Measurements from ENCODE around the gene MAB21L3. TPM values are rescaled to one million over a fixed set of nuclear protein-coding genes. Genes with fewer than 3 reads are reported as not detected.

MAB21L3 gene
- total RNA-seq, 2 experiments from 2014 or later: not detected

DNA sequence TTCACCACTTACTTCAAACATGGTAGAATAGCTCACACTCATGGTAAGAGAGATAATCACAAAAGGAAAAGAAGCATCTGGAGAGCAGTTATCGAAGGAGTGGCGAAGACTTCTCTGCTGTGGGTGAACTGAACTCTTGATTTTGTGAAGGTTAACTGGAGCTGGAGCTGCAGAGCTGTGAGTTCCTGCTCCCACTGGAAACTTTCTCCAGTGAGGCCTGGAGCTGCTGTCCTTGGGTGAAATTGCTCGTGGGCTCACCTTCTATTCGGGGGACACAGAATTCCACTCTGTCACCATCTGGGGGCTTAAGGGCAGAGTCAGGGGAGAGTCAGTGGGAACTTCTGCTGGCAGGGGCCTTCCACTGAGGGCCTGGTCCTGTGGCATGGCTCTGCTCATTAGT, 45.9 kb downstream of the MAB21L3 start:
- Mint-ChIP-seq H3K4me1 (ENCODE audit: low read depth) (peaks cover 3% of the 10 kb centered on the region), H3K9me3 (peaks cover 8% of the 10 kb centered on the region), H3K27ac (no peak overlapping the region), H3K36me3 (ENCODE audit: low read depth) (no peaks in the 10 kb centered on the region), H3K27me3 (no peaks in the 10 kb centered on the region), H3K4me3 (no peak overlapping the region)
- ChIA-PET POLR2A (interaction anchor here (0.6 kb wide), 1 partner anchor 310 kb away, joined by 3 read pairs; no protein-coding TSS in a partner anchor), CTCF (interaction anchor here (0.7 to 1.5 kb wide), 4 partner anchors 12 to 328 kb away, joined by 3 to 5 read pairs (median 4); no protein-coding TSS in a partner anchor)
- H3K36me3 ChIP-seq (ENCODE audit: insufficient read depth, low read length): no peaks in the 10 kb centered on the region
- intact Hi-C loops (cut with DNase I, micrococcal nuclease): no loop called here
- H3K9me3 ChIP-seq (ENCODE audit: control insufficient read depth in 1 of 2, insufficient read depth in 1 of 2, low read length in 2 of 2): peaks cover 6 to 10% of the 10 kb centered on the region in 2 experiments
- H3K4me1 ChIP-seq (ENCODE audit: insufficient read depth, low read length): peaks cover 4% of the 10 kb centered on the region
- H3K4me3 ChIP-seq (ENCODE audit: low read length): no peak overlapping the region
- ATAC-seq (ENCODE audit: poor library complexity) (no peak), DNase-seq (no peak)
- no peak overlapping the region for H3K27ac ChIP-seq (ENCODE audit: low read depth in 1 of 2, low read length in 2 of 2)
- TF ChIP-seq, protein P1, sequence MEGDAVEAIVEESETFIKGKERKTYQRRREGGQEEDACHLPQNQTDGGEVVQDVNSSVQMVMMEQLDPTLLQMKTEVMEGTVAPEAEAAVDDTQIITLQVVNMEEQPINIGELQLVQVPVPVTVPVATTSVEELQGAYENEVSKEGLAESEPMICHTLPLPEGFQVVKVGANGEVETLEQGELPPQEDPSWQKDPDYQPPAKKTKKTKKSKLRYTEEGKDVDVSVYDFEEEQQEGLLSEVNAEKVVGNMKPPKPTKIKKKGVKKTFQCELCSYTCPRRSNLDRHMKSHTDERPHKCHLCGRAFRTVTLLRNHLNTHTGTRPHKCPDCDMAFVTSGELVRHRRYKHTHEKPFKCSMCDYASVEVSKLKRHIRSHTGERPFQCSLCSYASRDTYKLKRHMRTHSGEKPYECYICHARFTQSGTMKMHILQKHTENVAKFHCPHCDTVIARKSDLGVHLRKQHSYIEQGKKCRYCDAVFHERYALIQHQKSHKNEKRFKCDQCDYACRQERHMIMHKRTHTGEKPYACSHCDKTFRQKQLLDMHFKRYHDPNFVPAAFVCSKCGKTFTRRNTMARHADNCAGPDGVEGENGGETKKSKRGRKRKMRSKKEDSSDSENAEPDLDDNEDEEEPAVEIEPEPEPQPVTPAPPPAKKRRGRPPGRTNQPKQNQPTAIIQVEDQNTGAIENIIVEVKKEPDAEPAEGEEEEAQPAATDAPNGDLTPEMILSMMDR (IDR thresholded peaks at IDR 0.05): no peak
- H3K27me3 ChIP-seq (ENCODE audit: control insufficient read depth in 1 of 2, insufficient read depth in 2 of 2, low read length in 2 of 2): no peaks in the 10 kb centered on the region

DNA sequence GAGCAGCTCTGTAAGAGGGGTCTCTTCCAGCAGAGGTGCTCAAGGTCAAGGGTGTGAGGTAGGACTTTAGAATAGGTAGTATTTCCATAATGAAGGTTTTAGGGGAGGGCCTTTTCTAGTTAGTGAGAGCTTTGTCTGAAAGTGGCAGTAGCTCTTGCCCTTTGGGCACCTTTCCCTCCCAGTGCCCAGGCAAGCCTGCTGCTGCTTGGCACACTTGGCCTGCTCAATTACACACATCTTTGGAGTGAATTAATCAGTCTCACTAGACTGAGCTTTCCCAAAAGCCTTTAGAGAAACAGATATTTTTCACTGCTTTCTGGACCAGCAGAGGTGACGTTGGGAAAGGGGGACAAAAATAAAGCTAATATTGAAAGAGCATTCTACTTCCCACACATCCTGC, 48.0 kb downstream of the MAB21L3 start:
- Mint-ChIP-seq H3K4me3 (no peak overlapping the region), H3K36me3 (ENCODE audit: low read depth) (no peaks in the 10 kb centered on the region), H3K9me3 (peaks cover 8% of the 10 kb centered on the region), H3K27me3 (no peaks in the 10 kb centered on the region), H3K4me1 (ENCODE audit: low read depth) (no peaks in the 10 kb centered on the region), H3K27ac (no peak overlapping the region)
- intact Hi-C loops (cut with DNase I, micrococcal nuclease): no loop called here
- H3K4me3 ChIP-seq (ENCODE audit: low read length): no peak overlapping the region
- no peaks in the 10 kb centered on the region for H3K36me3 ChIP-seq (ENCODE audit: insufficient read depth, low read length)
- TF ChIP-seq, protein P1 (IDR thresholded peaks at IDR 0.05): no peak
- ATAC-seq (ENCODE audit: poor library complexity): no peak
- no peaks in the 10 kb centered on the region for H3K4me1 ChIP-seq (ENCODE audit: insufficient read depth, low read length)
- H3K27me3 ChIP-seq (ENCODE audit: control insufficient read depth in 1 of 2, insufficient read depth in 2 of 2, low read length in 2 of 2): no peaks in the 10 kb centered on the region
- ChIA-PET CTCF (interaction anchor here (1.2 kb wide), 2 partner anchors 20 to 340 kb away, joined by 3 to 4 read pairs; no protein-coding TSS in a partner anchor), POLR2A (interaction anchor here (1.1 kb wide), 1 partner anchor 10 kb away, joined by 3 read pairs; no protein-coding TSS in a partner anchor)
- H3K9me3 ChIP-seq (ENCODE audit: control insufficient read depth in 1 of 2, insufficient read depth in 1 of 2, low read length in 2 of 2): peaks cover 6 to 10% of the 10 kb centered on the region in 2 experiments
- H3K27ac ChIP-seq (ENCODE audit: low read depth in 1 of 2, low read length in 2 of 2): no peak overlapping the region
- no peak for DNase-seq

DNA sequence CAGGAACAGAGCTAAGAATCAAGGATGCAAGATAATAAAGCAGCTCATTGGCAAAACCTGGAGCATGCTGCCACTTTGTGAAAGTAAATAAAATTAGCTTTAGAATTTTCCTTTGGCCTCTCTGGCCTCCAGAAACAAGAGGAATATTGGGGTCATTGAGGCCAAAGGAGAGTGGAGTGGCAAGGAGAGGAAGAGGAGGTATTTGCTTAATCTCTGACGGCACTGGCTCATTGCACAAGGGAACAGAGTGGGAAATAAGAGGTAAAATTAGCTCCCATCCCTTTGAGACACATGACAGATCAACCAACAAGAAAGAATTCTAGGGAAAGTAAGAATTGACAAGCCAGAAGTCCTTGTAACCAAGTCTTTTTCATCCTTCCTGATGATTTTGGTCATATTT, 48.4 kb downstream of the MAB21L3 start:
- TF ChIP-seq, protein P1 (IDR thresholded peaks at IDR 0.05): no peak
- ChIA-PET POLR2A (interaction anchor here (1.1 kb wide), 1 partner anchor 10 kb away, joined by 3 read pairs; no protein-coding TSS in a partner anchor), CTCF (interaction anchor here (1.2 kb wide), 1 partner anchor 339 kb away, joined by 3 read pairs; no protein-coding TSS in a partner anchor)
- peaks cover 8% of the 10 kb centered on the region for H3K9me3 Mint-ChIP-seq
- no peaks in the 10 kb centered on the region for H3K4me1 Mint-ChIP-seq (ENCODE audit: low read depth)
- ATAC-seq (ENCODE audit: poor library complexity) (no peak), DNase-seq (no peak)
- Histone ChIP-seq H3K27me3 (ENCODE audit: control insufficient read depth in 1 of 2, insufficient read depth in 2 of 2, low read length in 2 of 2) (no peaks in the 10 kb centered on the region), H3K9me3 (ENCODE audit: control insufficient read depth in 1 of 2, insufficient read depth in 1 of 2, low read length in 2 of 2) (peaks cover 6 to 10% of the 10 kb centered on the region in 2 experiments), H3K36me3 (ENCODE audit: insufficient read depth, low read length) (no peaks in the 10 kb centered on the region), H3K4me3 (ENCODE audit: low read length) (no peak overlapping the region), H3K4me1 (ENCODE audit: insufficient read depth, low read length) (no peaks in the 10 kb centered on the region), H3K27ac (ENCODE audit: low read depth in 1 of 2, low read length in 2 of 2) (no peak overlapping the region)
- H3K27ac Mint-ChIP-seq: no peak overlapping the region
- intact Hi-C loops (cut with DNase I, micrococcal nuclease): no loop called here
- no peaks in the 10 kb centered on the region for H3K36me3 Mint-ChIP-seq (ENCODE audit: low read depth)
- H3K27me3 Mint-ChIP-seq: no peaks in the 10 kb centered on the region
- H3K4me3 Mint-ChIP-seq: no peak overlapping the region

All from CD4-positive, alpha-beta T cell (primary cell).